Measurements from ENCODE around the gene TEKT3.
A peak's percentile ranks its signal among the peaks of the same experiment; 100 is the strongest.

TEKT3 gene

DNA sequence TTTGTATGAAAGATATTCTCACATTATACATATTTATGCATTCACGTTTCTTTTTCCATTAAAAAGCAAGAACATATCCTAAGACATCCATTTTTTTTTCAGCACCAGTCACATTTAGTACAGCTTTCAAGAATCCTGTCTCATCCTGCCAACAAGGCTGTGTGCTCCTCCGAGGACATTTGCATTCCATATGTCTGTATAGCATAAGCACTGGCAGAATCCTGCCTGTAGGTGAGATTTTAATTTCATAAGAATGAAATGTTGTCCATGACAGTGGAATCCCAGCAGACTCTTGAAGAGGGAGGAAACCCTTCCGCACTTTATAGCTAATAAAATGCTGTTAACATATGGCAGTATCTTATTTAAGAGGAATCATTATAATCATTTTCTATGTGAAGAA is 73.4 kb downstream of the TEKT3 start:
- Histone ChIP-seq H3K4me1 (ENCODE audit: control insufficient read depth, insufficient read depth, low read length, unreplicated experiment) (peaks cover 47% of the 10 kb centered on the region), H3K79me2 (ENCODE audit: control insufficient read depth, insufficient read depth, low read length, unreplicated experiment) (no peaks in the 10 kb centered on the region), H3K27me3 (ENCODE audit: insufficient read depth, low read length) (no peaks in the 10 kb centered on the region), H2AFZ (ENCODE audit: low read length, unreplicated experiment) (no peak overlapping the region), H3K27ac (ENCODE audit: low read depth, low read length) (no peak overlapping the region), H3K36me3 (ENCODE audit: insufficient read depth, low read length) (no peaks in the 10 kb centered on the region), H3K4me3 (ENCODE audit: low read depth, low read length) (no peak overlapping the region)

DNA sequence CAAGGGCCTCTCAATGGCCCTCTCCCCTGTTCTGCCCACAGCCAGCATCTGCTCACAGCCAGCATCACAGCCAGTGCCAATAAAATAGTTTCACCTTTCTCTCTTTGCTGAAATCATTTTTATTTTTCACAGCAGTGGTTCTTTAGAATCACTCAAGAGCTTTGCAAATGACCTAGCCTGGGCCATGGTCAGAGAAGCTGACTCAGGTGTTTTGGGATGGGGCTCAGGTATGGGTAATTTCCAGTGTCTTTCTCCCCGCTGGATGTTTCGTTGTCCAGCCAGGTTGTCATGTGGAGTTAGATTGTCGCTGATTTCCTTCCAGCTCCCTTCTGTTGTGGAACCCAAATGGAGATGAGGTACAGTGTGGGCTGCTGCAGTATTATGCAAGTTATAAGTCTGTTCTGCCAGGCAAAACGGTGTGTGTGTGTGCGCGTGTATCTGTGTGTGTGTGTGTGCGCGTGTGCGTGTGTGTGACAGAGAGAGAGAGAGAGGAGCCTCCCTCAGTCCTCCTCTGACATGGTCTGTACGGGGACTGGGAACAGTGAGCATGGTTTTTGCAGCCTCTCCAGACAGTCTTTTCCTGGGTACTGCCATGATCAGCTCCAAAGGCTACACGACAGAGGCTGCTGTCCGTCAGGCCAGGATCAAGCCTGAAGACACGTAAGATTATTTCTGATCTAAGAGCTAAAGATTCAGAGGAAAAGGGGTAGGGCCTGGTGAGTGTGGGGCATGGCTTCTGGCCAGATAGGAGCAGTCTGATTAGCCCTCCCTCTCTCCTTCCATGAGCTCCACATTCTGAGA is 74.9 kb downstream of the TEKT3 start:
- Histone ChIP-seq H3K79me2 (ENCODE audit: control insufficient read depth, insufficient read depth, low read length, unreplicated experiment) (peaks cover 9% of the 10 kb centered on the region), H2AFZ (ENCODE audit: low read length, unreplicated experiment) (no peak overlapping the region), H3K36me3 (ENCODE audit: insufficient read depth, low read length) (no peaks in the 10 kb centered on the region), H3K27ac (ENCODE audit: low read depth, low read length) (no peak overlapping the region), H3K27me3 (ENCODE audit: insufficient read depth, low read length) (no peaks in the 10 kb centered on the region), H3K4me1 (ENCODE audit: control insufficient read depth, insufficient read depth, low read length, unreplicated experiment) (peaks cover 32% of the 10 kb centered on the region), H3K4me3 (ENCODE audit: low read depth, low read length) (no peak overlapping the region)

- Histone ChIP-seq H3K4me3 (ENCODE audit: low read depth, low read length) (peak within 1 kb of the TSS; percentile 57), H2AFZ (ENCODE audit: low read length, unreplicated experiment) (no peak within 1 kb of the TSS), H3K27ac (ENCODE audit: low read depth, low read length) (no peak within 1 kb of the TSS), H3K79me2 (ENCODE audit: control insufficient read depth, insufficient read depth, low read length, unreplicated experiment) (peaks cover 18% of the 10 kb centered on the region), H3K4me1 (ENCODE audit: control insufficient read depth, insufficient read depth, low read length, unreplicated experiment) (peaks cover 19% of the 10 kb centered on the region), H3K36me3 (ENCODE audit: insufficient read depth, low read length) (no peaks in the 10 kb centered on the region), H3K27me3 (ENCODE audit: insufficient read depth, low read length) (no peaks in the 10 kb centered on the region)
Measured at GRCh38 chr17:15265131-15265530, 76.3 kb downstream of the TEKT3 start, which contains the start of gene PMP22. TSS of gene PMP22 (minus strand) at chr17:15265326. CDS start at chr17:15260727, 4,599 bp downstream.

- Histone ChIP-seq H3K4me1 (ENCODE audit: control insufficient read depth, insufficient read depth, low read length, unreplicated experiment) (peaks cover 19% of the 10 kb centered on the region), H3K4me3 (ENCODE audit: low read depth, low read length) (peak overlapping the region; percentile 57), H3K36me3 (ENCODE audit: insufficient read depth, low read length) (no peaks in the 10 kb centered on the region), H3K27me3 (ENCODE audit: insufficient read depth, low read length) (no peaks in the 10 kb centered on the region), H3K27ac (ENCODE audit: low read depth, low read length) (no peak overlapping the region), H3K79me2 (ENCODE audit: control insufficient read depth, insufficient read depth, low read length, unreplicated experiment) (peaks cover 22% of the 10 kb centered on the region), H2AFZ (ENCODE audit: low read length, unreplicated experiment) (no peak overlapping the region)
Measured at GRCh38 chr17:15264542-15264941, 76.9 kb downstream of the TEKT3 start.

- Histone ChIP-seq H3K79me2 (ENCODE audit: control insufficient read depth, insufficient read depth, low read length, unreplicated experiment) (peaks cover 30% of the 10 kb centered on the region), H3K4me1 (ENCODE audit: control insufficient read depth, insufficient read depth, low read length, unreplicated experiment) (peaks cover 27% of the 10 kb centered on the region), H3K4me3 (ENCODE audit: low read depth, low read length) (peak overlapping the region; percentile 92), H3K27ac (ENCODE audit: low read depth, low read length) (peak overlapping the region; percentile 84), H3K27me3 (ENCODE audit: insufficient read depth, low read length) (no peaks in the 10 kb centered on the region), H3K36me3 (ENCODE audit: insufficient read depth, low read length) (peaks cover 4% of the 10 kb centered on the region; the same call in 1 of the 2 replicates), H2AFZ (ENCODE audit: low read length, unreplicated experiment) (peak overlapping the region; percentile 27)
Measured at GRCh38 chr17:15263680-15264079, 77.7 kb downstream of the TEKT3 start.

DNA sequence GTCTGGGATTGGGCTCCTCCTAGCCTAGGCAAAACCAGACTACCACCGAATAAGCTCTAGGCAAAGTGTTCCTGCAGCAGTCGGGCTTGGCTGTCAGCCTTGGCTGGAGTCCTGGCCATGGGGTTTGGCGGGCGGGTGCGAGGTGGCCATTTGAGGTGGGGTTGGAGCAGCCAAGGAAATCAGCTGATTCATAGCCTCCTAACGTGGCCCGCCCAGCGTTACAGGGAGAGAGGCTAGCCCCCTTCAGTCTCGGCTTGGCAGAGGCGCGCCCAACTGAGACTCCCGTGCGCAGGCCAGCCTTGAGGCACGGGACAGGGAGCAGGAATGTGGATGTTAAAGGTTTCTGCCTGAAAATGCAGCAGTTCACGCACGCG is 78.2 kb downstream of the TEKT3 start:
- Histone ChIP-seq H3K4me3 (ENCODE audit: low read depth, low read length) (peak overlapping the region; percentile 92), H2AFZ (ENCODE audit: low read length, unreplicated experiment) (peak overlapping the region; percentile 71), H3K27me3 (ENCODE audit: insufficient read depth, low read length) (no peaks in the 10 kb centered on the region), H3K4me1 (ENCODE audit: control insufficient read depth, insufficient read depth, low read length, unreplicated experiment) (peaks cover 32% of the 10 kb centered on the region), H3K36me3 (ENCODE audit: insufficient read depth, low read length) (peaks cover 9% of the 10 kb centered on the region; the same call in 1 of the 2 replicates), H3K79me2 (ENCODE audit: control insufficient read depth, insufficient read depth, low read length, unreplicated experiment) (peaks cover 35% of the 10 kb centered on the region), H3K27ac (ENCODE audit: low read depth, low read length) (peak overlapping the region; percentile 84)

GRCh38 chr17:15262291-15263205 is 78.8 kb downstream of the TEKT3 start:
- H3K4me1 ChIP-seq (ENCODE audit: control insufficient read depth, insufficient read depth, low read length, unreplicated experiment), result peaks cover 38% of the 10 kb centered on the region
- peaks cover 10% of the 10 kb centered on the region; the same call in 1 of the 2 replicates for H3K36me3 ChIP-seq (ENCODE audit: insufficient read depth, low read length)
- peak overlapping the region; percentile 92 for H3K4me3 ChIP-seq (ENCODE audit: low read depth, low read length)
- H3K79me2 ChIP-seq (ENCODE audit: control insufficient read depth, insufficient read depth, low read length, unreplicated experiment), result peaks cover 39% of the 10 kb centered on the region
- H3K27ac ChIP-seq (ENCODE audit: low read depth, low read length), result peak overlapping the region; percentile 84
- no peaks in the 10 kb centered on the region for H3K27me3 ChIP-seq (ENCODE audit: insufficient read depth, low read length)
- peak overlapping the region; percentile 71 for H2AFZ ChIP-seq (ENCODE audit: low read length, unreplicated experiment)

GRCh38 chr17:15261802-15262290 is 79.6 kb downstream of the TEKT3 start:
- H3K4me1 ChIP-seq (ENCODE audit: control insufficient read depth, insufficient read depth, low read length, unreplicated experiment), result peaks cover 45% of the 10 kb centered on the region
- peak overlapping the region; percentile 84 for H3K27ac ChIP-seq (ENCODE audit: low read depth, low read length)
- H2AFZ ChIP-seq (ENCODE audit: low read length, unreplicated experiment), result peak overlapping the region; percentile 52
- peaks cover 13% of the 10 kb centered on the region; the same call in 1 of the 2 replicates for H3K36me3 ChIP-seq (ENCODE audit: insufficient read depth, low read length)
- H3K4me3 ChIP-seq (ENCODE audit: low read depth, low read length), result peak overlapping the region; percentile 92
- H3K79me2 ChIP-seq (ENCODE audit: control insufficient read depth, insufficient read depth, low read length, unreplicated experiment), result peaks cover 43% of the 10 kb centered on the region
- no peaks in the 10 kb centered on the region for H3K27me3 ChIP-seq (ENCODE audit: insufficient read depth, low read length)

DNA sequence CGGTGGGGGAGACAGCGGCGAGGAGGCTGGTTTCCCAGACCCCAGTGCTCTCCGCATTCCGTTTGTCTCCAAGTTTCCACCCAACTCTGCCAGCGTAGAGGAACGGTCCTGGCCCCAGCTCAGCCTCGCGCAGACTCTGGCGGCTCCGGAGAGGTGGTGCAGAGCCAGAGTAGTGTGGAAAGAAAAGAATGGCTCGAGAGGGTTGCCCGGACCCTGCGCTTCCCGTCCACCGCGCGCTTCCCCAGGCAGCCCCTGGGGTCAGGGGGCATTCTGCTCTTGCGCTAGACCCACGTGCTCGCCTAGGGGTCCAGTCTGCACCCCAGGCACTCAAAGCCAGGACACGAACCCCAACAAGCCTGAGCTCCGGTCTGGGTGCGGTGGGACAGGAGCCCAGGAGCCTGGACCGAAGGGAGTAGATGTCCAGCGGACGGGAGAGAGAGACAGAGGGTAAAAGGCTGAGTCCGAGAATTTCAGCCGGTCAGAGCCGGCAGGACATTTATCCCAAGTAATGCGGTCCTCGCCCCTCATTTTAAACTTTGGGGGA is 80.1 kb downstream of the TEKT3 start:
- Histone ChIP-seq H2AFZ (ENCODE audit: low read length, unreplicated experiment) (peak overlapping the region; percentile 52), H3K4me1 (ENCODE audit: control insufficient read depth, insufficient read depth, low read length, unreplicated experiment) (peaks cover 50% of the 10 kb centered on the region), H3K4me3 (ENCODE audit: low read depth, low read length) (peak overlapping the region; percentile 92), H3K27me3 (ENCODE audit: insufficient read depth, low read length) (no peaks in the 10 kb centered on the region), H3K36me3 (ENCODE audit: insufficient read depth, low read length) (peaks cover 18% of the 10 kb centered on the region; the same call in 1 of the 2 replicates), H3K79me2 (ENCODE audit: control insufficient read depth, insufficient read depth, low read length, unreplicated experiment) (peaks cover 48% of the 10 kb centered on the region), H3K27ac (ENCODE audit: low read depth, low read length) (peak overlapping the region; percentile 84)

All from ACC112 (cell line).